HL-60 (cell line): ENCODE data around the gene TRMT5.
A peak's percentile ranks its signal among the peaks of the same experiment; 100 is the strongest.

Experiments
- DNase-seq, 2 experiments: peaks; one replicate each; pipeline ENCODE4 v3.0.0-alpha.2; 2010 to 2020; ENCODE audit warnings: low read depth in 1 of 2, low spot score in 1 of 2
- H3K27ac ChIP-seq: fragments of 250-450 bp; sonication (Bioruptor Pico); replicated peaks from 2 replicates; pipeline ENCODE4 v1.5.1; 2020; ENCODE audit warnings: mild to moderate bottlenecking, moderate library complexity
- H3K27me3 ChIP-seq: fragments of 250-450 bp; sonication (Bioruptor Pico); 2 replicates; pipeline ENCODE4 v1.5.1; 2021; ENCODE audit warnings: mild to moderate bottlenecking, moderate library complexity; ENCODE audit not compliant: insufficient read depth, poor library complexity, severe bottlenecking
- H3K4me3 ChIP-seq: replicated peaks from 2 replicates; pipeline ENCODE4 v1.5.1; 2011; ENCODE audit warnings: mild to moderate bottlenecking, control low read depth, low read length; ENCODE audit not compliant: insufficient read depth
- CTCF ChIP-seq: IDR thresholded peaks from one replicate; pipeline ENCODE4 v1.5.1; 2011; ENCODE audit warnings: low read length, control low read depth, inconsistent platforms; ENCODE audit not compliant: insufficient read depth
- GABPA ChIP-seq: IDR thresholded peaks from 2 replicates; pipeline ENCODE4 v1.6.1; 2012; ENCODE audit warnings: low read depth
- POLR2AphosphoS5 ChIP-seq: IDR thresholded peaks from 2 replicates; pipeline ENCODE4 v1.6.1; 2012; ENCODE audit warnings: low read depth
- REST ChIP-seq: IDR thresholded peaks from 2 replicates; pipeline ENCODE4 v1.6.1; 2012; ENCODE audit warnings: low read depth; ENCODE audit not compliant: insufficient replicate concordance
- SPI1 ChIP-seq: IDR thresholded peaks from 2 replicates; pipeline ENCODE4 v1.6.1; 2012; ENCODE audit warnings: low read depth, mild to moderate bottlenecking, borderline replicate concordance

The TRMT5 gene

GRCh38 chr14:60946773-60947172 lies 34.1 kb downstream of the TRMT5 start:
- no peak for TF ChIP-seq SPI1
- TF ChIP-seq CTCF, result no peak
- no peak for TF ChIP-seq GABPA
- no peak for TF ChIP-seq POLR2AphosphoS5
- no peak for TF ChIP-seq REST
- H3K4me3 ChIP-seq, result no peak overlapping the region
- no peak for DNase-seq
- H3K27ac ChIP-seq, result peak overlapping the region; percentile 20
- H3K27me3 ChIP-seq, result no peaks in the 10 kb centered on the region

DNA sequence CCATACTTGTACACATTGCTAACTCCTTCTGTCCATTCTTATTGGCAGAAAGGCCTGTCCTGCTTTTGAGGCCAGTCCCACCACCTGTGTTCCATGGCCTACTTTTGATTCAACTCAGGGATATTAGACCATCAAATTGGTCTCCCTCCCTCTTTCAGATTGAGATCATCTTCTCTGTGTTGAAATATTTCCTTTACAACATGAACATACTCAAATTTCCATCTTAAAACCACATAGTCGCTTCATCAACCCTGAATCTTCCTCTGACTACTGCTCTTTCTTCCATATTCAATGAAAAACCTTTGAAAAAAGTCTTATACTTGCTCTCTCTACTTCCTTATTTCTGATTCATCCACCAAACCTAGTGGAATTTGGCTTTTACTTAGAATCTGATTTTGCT lies 34.9 kb downstream of the TRMT5 start:
- H3K4me3 ChIP-seq, result no peak overlapping the region
- peak in 1 of 2 experiments; percentile 20 for DNase-seq
- H3K27me3 ChIP-seq, result no peaks in the 10 kb centered on the region
- no peak overlapping the region; the same call in 1 of the 2 replicates for H3K27ac ChIP-seq
- TF ChIP-seq SPI1, result peak; percentile 10; the same call in 1 of the 2 replicates
- no peak for TF ChIP-seq REST
- TF ChIP-seq POLR2AphosphoS5, result no peak

- Histone ChIP-seq H3K27ac (no peak overlapping the region), H3K27me3 (no peaks in the 10 kb centered on the region), H3K4me3 (no peak overlapping the region)
- TF ChIP-seq SPI1 (no peak), CTCF (no peak), POLR2AphosphoS5 (no peak), GABPA (no peak), REST (no peak)
- DNase-seq, result no peak
Measured at GRCh38 chr14:60944204-60944603, 36.7 kb downstream of the TRMT5 start.
